Naive thymus-derived CD4-positive, alpha-beta T cell (primary cell): ENCODE results near the gene INAFM1. TPM values are rescaled to one million over a fixed set of nuclear protein-coding genes. Genes with fewer than 3 reads are reported as not detected.
A peak's percentile ranks its signal among the peaks of the same experiment; 100 is the strongest.

ENCODE experiments used
- ATAC-seq: fragments of 150-1000 bp; cut with Tn5 transposase; 2 replicates; pipeline ENCODE4 v1.10.0; 2021; ENCODE audit warnings: mild to moderate bottlenecking, moderate library complexity
- CTCF ChIA-PET: fragments of 350-600 bp; sonication (Branson Sonifier 250); formaldehyde crosslinking; loops from one replicate; lab custom pipeline; 2021; ENCODE audit warnings: antibody characterized with exemption; lab: Charles Lee
- POLR2A ChIA-PET: fragments of 350-600 bp; sonication (Branson Sonifier 250); formaldehyde crosslinking; loops from one replicate; lab custom pipeline; 2021; ENCODE audit warnings: antibody characterized with exemption, inconsistent platforms; lab: Charles Lee
- DNase-seq, 9 donors: peaks; one replicate each; pipeline versions ENCODE4 v3.0.0 to v3.0.0-alpha.2; 2020 to 2022; ENCODE audit warnings: mixed read lengths in 1 of 9
- H3K27ac ChIP-seq: one replicate; pipeline ENCODE4 v1.7.0; 2013; ENCODE audit warnings: mild to moderate bottlenecking, low read depth, low read length, moderate library complexity
- H3K27me3 ChIP-seq, 2 donors: one replicate each; pipeline ENCODE4 v1.7.0; 2013; ENCODE audit warnings: low read length in 2 of 2, mild to moderate bottlenecking in 2 of 2, moderate library complexity in 2 of 2; ENCODE audit not compliant: control insufficient read depth in 2 of 2, insufficient read depth in 2 of 2
- H3K36me3 ChIP-seq, 3 experiments: 1 replicate in 2 of 3; 2 replicates in 1 of 3; pipeline ENCODE4 v1.7.0; 2013; ENCODE audit warnings: low read length in 3 of 3, mild to moderate bottlenecking in 3 of 3, moderate library complexity in 1 of 3; ENCODE audit not compliant: insufficient read depth in 3 of 3, control insufficient read depth in 2 of 3
- H3K4me1 ChIP-seq, 2 donors: one replicate each; pipeline ENCODE4 v1.7.0; 2013; ENCODE audit warnings: low read length in 2 of 2, mild to moderate bottlenecking in 2 of 2, moderate library complexity in 1 of 2; ENCODE audit not compliant: control insufficient read depth in 2 of 2, insufficient read depth in 2 of 2
- H3K4me3 ChIP-seq: 2 replicates; pipeline ENCODE4 v1.7.0; 2013; ENCODE audit warnings: mild to moderate bottlenecking, low read length
- H3K9me3 ChIP-seq, 3 experiments: 1 replicate in 2 of 3; 2 replicates in 1 of 3; pipeline ENCODE4 v1.7.0; 2013; ENCODE audit warnings: low read length in 3 of 3; ENCODE audit not compliant: control insufficient read depth in 2 of 3
- H3K27ac Mint-ChIP-seq, 9 donors: one replicate each; pipeline ENCODE4 v1.8.0; 2020 to 2022; ENCODE audit warnings: mixed read lengths in 9 of 9, mild to moderate bottlenecking in 8 of 9, moderate library complexity in 5 of 9, inconsistent platforms in 2 of 9
- H3K27me3 Mint-ChIP-seq, 5 donors: one replicate each; pipeline ENCODE4 v1.8.0; 2021 to 2022; ENCODE audit warnings: mixed read lengths in 5 of 5, mild to moderate bottlenecking in 1 of 5
- H3K36me3 Mint-ChIP-seq, 5 donors: one replicate each; pipeline ENCODE4 v1.8.0; 2020 to 2022; ENCODE audit warnings: mixed read lengths in 5 of 5, mild to moderate bottlenecking in 3 of 5, inconsistent platforms in 1 of 5
- H3K4me1 Mint-ChIP-seq, 7 donors: one replicate each; pipeline ENCODE4 v1.8.0; 2020 to 2022; ENCODE audit warnings: mixed read lengths in 7 of 7, mild to moderate bottlenecking in 3 of 7, inconsistent platforms in 1 of 7
- H3K4me3 Mint-ChIP-seq, 10 donors: one replicate each; pipeline ENCODE4 v1.8.0; 2020 to 2022; ENCODE audit warnings: mild to moderate bottlenecking in 10 of 10, mixed read lengths in 10 of 10, moderate library complexity in 6 of 10, inconsistent platforms in 2 of 10
- H3K9me3 Mint-ChIP-seq, 11 donors: one replicate each; pipeline ENCODE4 v1.8.0; 2020 to 2022; ENCODE audit warnings: mixed read lengths in 11 of 11, mild to moderate bottlenecking in 4 of 11, inconsistent platforms in 1 of 11, moderate library complexity in 1 of 11
- intact Hi-C, 2 donors: fragments of 100-400 bp; cut with micrococcal nuclease; formaldehyde crosslinking; loops; one replicate each; pipeline ENCODE4 v1.15.1; 2023
- microRNA-seq: library from miRNA; unstranded; fragments of <30 nt; microRNA quantifications from one replicate; pipeline ENCODE4 v1.2.0, GENCODE V29; 2022; ENCODE audit warnings: borderline microRNAs expressed
- polyA plus RNA-seq, 2 donors: library from polyadenylated mRNA; unstranded; fragments of 300-500 nt; fragmentation: Illumina TruSeq; gene quantifications; one replicate each; pipeline ENCODE4 v1.2.3, GENCODE V29; 2021
- total RNA-seq, 6 experiments: library from RNA in 5 of 6; stranded (reverse) in 5 of 6; gene quantifications; 1 replicate in 5 of 6; 2 replicates in 1 of 6; pipeline ENCODE4 v1.2.3 and lab custom pipeline; 2021 to 2026

Gene INAFM1
- total and polyA plus RNA-seq, 7 experiments from 2014 or later: 2.3 to 21.7 (median 14.3) TPM

DNA sequence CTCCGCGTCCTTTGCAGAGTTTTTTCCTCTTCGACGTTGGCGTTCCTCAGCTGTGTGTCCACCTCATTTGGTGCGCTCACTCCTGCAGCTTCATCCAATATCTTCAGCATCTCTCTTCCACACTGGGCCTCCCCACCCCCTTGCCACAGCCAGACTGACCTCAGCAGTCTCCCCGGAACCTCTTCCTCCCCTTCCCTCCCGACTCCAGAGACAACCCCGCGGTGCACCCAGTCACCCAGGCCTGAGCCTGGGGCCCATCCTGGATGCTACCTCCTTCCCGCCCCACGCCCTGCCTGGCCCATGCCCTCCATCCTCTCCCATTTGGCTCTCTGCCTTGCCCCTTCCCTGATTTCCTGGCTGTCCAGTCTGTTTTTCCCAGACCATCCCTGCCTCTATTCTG is 49.2 kb downstream of the INAFM1 start:
- no peak overlapping the region for H3K4me3 Mint-ChIP-seq
- no peak for ATAC-seq
- no peak for DNase-seq
- intact Hi-C loops: no loop called here
- peaks cover 0 to 9% (median 0%) of the 10 kb centered on the region in 7 donors for H3K4me1 Mint-ChIP-seq
- Histone ChIP-seq H3K27ac (no peak overlapping the region), H3K9me3 (no peaks in the 10 kb centered on the region), H3K27me3 (no peaks in the 10 kb centered on the region), H3K4me1 (no peaks in the 10 kb centered on the region), H3K36me3 (no peaks in the 10 kb centered on the region), H3K4me3 (no peak overlapping the region)
- ChIA-PET CTCF (interaction anchor here (0.6 kb wide), 1 partner anchor 637 kb away, joined by 4 read pairs; no protein-coding TSS in a partner anchor), POLR2A (interaction anchor here (1.0 kb wide), 1 partner anchor 14 kb away, joined by 3 read pairs; the partner anchor contains the start of gene C5AR1)
- H3K9me3 Mint-ChIP-seq: peaks cover 0 to 7% (median 0%) of the 10 kb centered on the region in 11 donors
- H3K36me3 Mint-ChIP-seq: peaks cover 0 to 10% (median 3%) of the 10 kb centered on the region in 5 donors
- H3K27me3 Mint-ChIP-seq: peaks cover 6 to 38% (median 32%) of the 10 kb centered on the region in 5 donors
- no peak overlapping the region for H3K27ac Mint-ChIP-seq

DNA sequence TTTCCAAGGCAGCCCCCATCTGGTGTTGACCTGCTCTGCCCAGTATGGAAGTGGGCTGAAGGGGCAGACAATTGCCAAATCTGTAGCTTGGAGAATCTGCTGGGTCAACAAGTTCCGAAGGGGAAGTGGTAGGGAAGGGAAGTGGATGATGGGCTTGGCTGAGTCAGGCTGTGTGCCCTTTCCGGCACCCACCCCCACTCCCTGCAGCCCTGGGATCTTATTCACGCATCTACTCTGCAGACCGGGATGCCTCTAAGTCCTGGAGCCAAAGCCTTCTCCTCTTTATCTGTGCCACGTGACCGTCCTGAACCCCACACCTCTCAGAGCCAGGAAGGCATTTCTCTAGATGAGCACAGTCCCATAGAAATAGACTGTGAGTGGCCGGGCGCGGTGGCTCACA is 49.8 kb downstream of the INAFM1 start:
- Histone ChIP-seq H3K9me3 (no peaks in the 10 kb centered on the region), H3K36me3 (no peaks in the 10 kb centered on the region), H3K27ac (no peak overlapping the region), H3K4me3 (no peak overlapping the region), H3K4me1 (no peaks in the 10 kb centered on the region), H3K27me3 (no peaks in the 10 kb centered on the region)
- ATAC-seq: peak; percentile 86
- ChIA-PET POLR2A (no interaction called here), CTCF (no interaction called here)
- Mint-ChIP-seq H3K27me3 (peaks cover 6 to 38% (median 32%) of the 10 kb centered on the region in 5 donors), H3K36me3 (peaks cover 0 to 10% (median 3%) of the 10 kb centered on the region in 5 donors), H3K27ac (no peak overlapping the region), H3K9me3 (peaks cover 0 to 7% (median 0%) of the 10 kb centered on the region in 11 donors), H3K4me3 (no peak overlapping the region), H3K4me1 (peaks cover 0 to 9% (median 0%) of the 10 kb centered on the region in 7 donors)
- intact Hi-C loops: no loop called here
- no peak for DNase-seq

Small RNA genes within 50 kb of the gene (microRNA-seq; reads per million reads assigned to microRNA genes)
- not detected for gene MIR3190
- gene MIR3191: not detected

Other genes with a start within 250 kb of the INAFM1 start
- 10 to 100 TPM; 23.1 to 46.3 (median 26.0) TPM for gene TMEM160, start 226.3 kb upstream of the INAFM1 start, total RNA-seq
- gene TMEM160, start 226.3 kb upstream of the INAFM1 start, polyA plus RNA-seq: 100 to 1,000 TPM; 131 TPM
- 100 to 1,000 TPM in 1 of 5 experiments, 10 to 100 TPM in 4; 53.6 to 123 (median 73.0) TPM for gene ZC3H4, start 161.1 kb upstream of the INAFM1 start, total RNA-seq
- 1 to 10 TPM; 2.0 to 2.3 TPM for gene ZC3H4, start 161.1 kb upstream of the INAFM1 start, polyA plus RNA-seq
- 100 to 1,000 TPM in 1 of 5 experiments, 10 to 100 TPM in 4; 34.3 to 115 (median 46.4) TPM for gene SAE1, start 144.1 kb upstream of the INAFM1 start, total RNA-seq
- gene SAE1, start 144.1 kb upstream of the INAFM1 start, polyA plus RNA-seq: 100 to 1,000 TPM; 145 to 181 TPM
- 10 to 100 TPM; 13.7 to 42.0 (median 22.5) TPM for gene BBC3, start 43.7 kb upstream of the INAFM1 start, total RNA-seq
- gene BBC3, start 43.7 kb upstream of the INAFM1 start, polyA plus RNA-seq: 10 to 100 TPM in 1 of 2 donors, 1 to 10 TPM in 1; 8.5 to 13.8 TPM
- gene CCDC9, start 18.4 kb upstream of the INAFM1 start, total RNA-seq: 10 to 100 TPM; 41.9 to 80.0 (median 51.4) TPM
- gene CCDC9, start 18.4 kb upstream of the INAFM1 start, polyA plus RNA-seq: 10 to 100 TPM in 1 of 2 donors, 1 to 10 TPM in 1; 8.5 to 13.0 TPM
- gene C5AR1, start 35.0 kb downstream of the INAFM1 start, total RNA-seq: 100 to 1,000 TPM in 1 of 5 experiments, 10 to 100 TPM in 1, 1 to 10 TPM in 3; 3.7 to 205 (median 7.0) TPM
- gene C5AR1, start 35.0 kb downstream of the INAFM1 start, polyA plus RNA-seq: under 1 TPM in 1 of 2 donors, not detected in 1; 0.14 TPM
- gene C5AR2, start 57.3 kb downstream of the INAFM1 start, total RNA-seq: 10 to 100 TPM in 1 of 5 experiments, 1 to 10 TPM in 1, under 1 TPM in 3; 0.14 to 16.8 (median 0.34) TPM
- not detected for gene C5AR2, start 57.3 kb downstream of the INAFM1 start, polyA plus RNA-seq
- gene DHX34, start 74.4 kb downstream of the INAFM1 start, total RNA-seq: 10 to 100 TPM; 15.6 to 31.6 (median 29.5) TPM
- 10 to 100 TPM in 1 of 2 donors, 1 to 10 TPM in 1; 3.7 to 14.2 TPM for gene DHX34, start 74.4 kb downstream of the INAFM1 start, polyA plus RNA-seq
- gene MEIS3, start 144.6 kb downstream of the INAFM1 start, total RNA-seq: under 1 TPM in 1 of 5 experiments, not detected in 4; 0.17 TPM
- gene MEIS3, start 144.6 kb downstream of the INAFM1 start, polyA plus RNA-seq: not detected
- gene SLC8A2, start 197.0 kb downstream of the INAFM1 start, total RNA-seq: under 1 TPM in 3 of 5 experiments, not detected in 2; 0.05 to 0.19 (median 0.19) TPM
- not detected for gene SLC8A2, start 197.0 kb downstream of the INAFM1 start, polyA plus RNA-seq
- 1 to 10 TPM; 5.1 to 9.2 (median 6.7) TPM for gene KPTN, start 209.3 kb downstream of the INAFM1 start, total RNA-seq
- 1 to 10 TPM; 4.4 to 8.1 TPM for gene KPTN, start 209.3 kb downstream of the INAFM1 start, polyA plus RNA-seq
- 100 to 1,000 TPM in 3 of 5 experiments, 10 to 100 TPM in 2; 86.2 to 136 (median 107) TPM for gene NAPA, start 240.2 kb downstream of the INAFM1 start, total RNA-seq
- gene NAPA, start 240.2 kb downstream of the INAFM1 start, polyA plus RNA-seq: 100 to 1,000 TPM in 1 of 2 donors, 10 to 100 TPM in 1; 89.9 to 118 TPM